WTC11 (cell line): ENCODE data around the gene PFDN5. TPM values are rescaled to one million over a fixed set of nuclear protein-coding genes. Genes with fewer than 3 reads are reported as not detected.

ENCODE experiments used
- ATAC-seq: fragments of 200-7000 bp; cut with Tn5 transposase; 2 replicates; pipeline ENCODE4 v1.10.0; 2021; ENCODE audit warnings: mild to moderate bottlenecking, moderate library complexity
- CTCF ChIA-PET: fragments of 300-600 bp; sonication (Branson Sonifier 250); formaldehyde crosslinking; loops from one replicate; lab custom pipeline; 2021; ENCODE audit warnings: antibody characterized with exemption; lab: Charles Lee
- POLR2A ChIA-PET: fragments of 350-600 bp; sonication (Branson Sonifier 250); formaldehyde crosslinking; loops from one replicate; lab custom pipeline; 2021; ENCODE audit warnings: antibody characterized with exemption; lab: Charles Lee
- DNase-seq: peaks from one replicate; pipeline ENCODE4 v3.0.0; 2021; ENCODE audit warnings: low spot score
- H3K27ac Mint-ChIP-seq: 2 replicates; pipeline ENCODE4 v1.8.0; 2021; ENCODE audit warnings: mixed read lengths
- H3K27me3 Mint-ChIP-seq: 2 replicates; pipeline ENCODE4 v1.8.0; 2021; ENCODE audit warnings: low read depth, mild to moderate bottlenecking, moderate library complexity, mixed read lengths
- H3K36me3 Mint-ChIP-seq: 2 replicates; pipeline ENCODE4 v1.8.0; 2021; ENCODE audit warnings: mixed read lengths
- H3K4me1 Mint-ChIP-seq: 2 replicates; pipeline ENCODE4 v1.8.0; 2022; ENCODE audit warnings: mixed read lengths
- H3K4me3 Mint-ChIP-seq: 2 replicates; pipeline ENCODE4 v1.8.0; 2021; ENCODE audit warnings: mild to moderate bottlenecking, moderate library complexity, mixed read lengths
- H3K9me3 Mint-ChIP-seq: 2 replicates; pipeline ENCODE4 v1.8.0; 2021; ENCODE audit warnings: mixed read lengths
- CREM ChIP-seq: sonication (generic); formaldehyde crosslinking; IDR thresholded peaks from 2 replicates; pipeline ENCODE4 v1.8.1; 2022; ENCODE audit warnings: mild to moderate bottlenecking, missing genetic modification reagents, moderate library complexity
- FOXJ3 ChIP-seq: sonication (generic); formaldehyde crosslinking; IDR thresholded peaks from 2 replicates; pipeline ENCODE4 v1.9.0; 2021; ENCODE audit warnings: missing genetic modification reagents, mild to moderate bottlenecking, borderline replicate concordance
- HMGA2 ChIP-seq: fragments of 250-450 bp; sonication (Bioruptor Pico); IDR thresholded peaks from 2 replicates; pipeline ENCODE4 v1.4.0; 2021; ENCODE audit warnings: mild to moderate bottlenecking, moderate library complexity
- MXD4 ChIP-seq: fragments of 250-450 bp; sonication (Bioruptor Pico); IDR thresholded peaks from 2 replicates; pipeline ENCODE4 v1.8.0; 2021; ENCODE audit warnings: mild to moderate bottlenecking, moderate library complexity, borderline replicate concordance
- OVOL2 ChIP-seq: fragments of 250-450 bp; sonication (Bioruptor Pico); IDR thresholded peaks from 2 replicates; pipeline ENCODE4 v1.9.0; 2021; ENCODE audit warnings: mild to moderate bottlenecking, borderline replicate concordance
- PRRX2 ChIP-seq: fragments of 250-450 bp; sonication (Bioruptor Pico); IDR thresholded peaks from 2 replicates; pipeline ENCODE4 v1.8.0; 2021; ENCODE audit warnings: mild to moderate bottlenecking
- SMAD4 ChIP-seq: sonication (generic); formaldehyde crosslinking; IDR thresholded peaks from 2 replicates; pipeline ENCODE4 v1.8.0; 2022; ENCODE audit warnings: mild to moderate bottlenecking, missing genetic modification reagents
- TP53 ChIP-seq: sonication (generic); formaldehyde crosslinking; IDR thresholded peaks from 2 replicates; pipeline ENCODE4 v1.8.1; 2023; ENCODE audit warnings: mild to moderate bottlenecking, missing genetic modification reagents
- total RNA-seq: library from RNA; stranded (reverse); gene quantifications from 3 replicates; pipeline ENCODE4 v1.2.3, GENCODE V29; 2021
- TF ChIP-seq, protein P1 (sequence below): sonication (generic); formaldehyde crosslinking; IDR thresholded peaks from 2 replicates; pipeline ENCODE4 v1.8.0; 2023; ENCODE audit warnings: missing genetic modification reagents, mild to moderate bottlenecking, borderline replicate concordance
- TF ChIP-seq, protein P2 (sequence below): sonication (generic); formaldehyde crosslinking; IDR thresholded peaks from 2 replicates; pipeline ENCODE4 v1.8.1; 2023; ENCODE audit warnings: mild to moderate bottlenecking, missing genetic modification reagents, moderate library complexity
- TF ChIP-seq, protein P3 (sequence below): sonication (generic); formaldehyde crosslinking; conservative IDR thresholded peaks from 2 replicates; pipeline ENCODE4 v1.8.1; 2023; ENCODE audit warnings: mild to moderate bottlenecking, low read depth, missing genetic modification reagents, moderate library complexity
- TF ChIP-seq, protein P4 (sequence below): sonication (generic); formaldehyde crosslinking; IDR thresholded peaks from 2 replicates; pipeline ENCODE4 v1.8.0; 2023; ENCODE audit warnings: missing genetic modification reagents
- TF ChIP-seq, protein P5 (sequence below): sonication (generic); formaldehyde crosslinking; IDR thresholded peaks from 2 replicates; pipeline ENCODE4 v1.8.1; 2023; ENCODE audit warnings: mild to moderate bottlenecking, missing genetic modification reagents
- TF ChIP-seq, protein P6 (sequence below): fragments of 250-450 bp; sonication (Bioruptor Pico); IDR thresholded peaks from 2 replicates; pipeline ENCODE4 v1.9.0; 2021; ENCODE audit warnings: moderate library complexity, mild to moderate bottlenecking, inconsistent platforms, borderline replicate concordance

PFDN5 gene
- total RNA-seq, 1 experiment from 2014 or later: 263 TPM

DNA sequence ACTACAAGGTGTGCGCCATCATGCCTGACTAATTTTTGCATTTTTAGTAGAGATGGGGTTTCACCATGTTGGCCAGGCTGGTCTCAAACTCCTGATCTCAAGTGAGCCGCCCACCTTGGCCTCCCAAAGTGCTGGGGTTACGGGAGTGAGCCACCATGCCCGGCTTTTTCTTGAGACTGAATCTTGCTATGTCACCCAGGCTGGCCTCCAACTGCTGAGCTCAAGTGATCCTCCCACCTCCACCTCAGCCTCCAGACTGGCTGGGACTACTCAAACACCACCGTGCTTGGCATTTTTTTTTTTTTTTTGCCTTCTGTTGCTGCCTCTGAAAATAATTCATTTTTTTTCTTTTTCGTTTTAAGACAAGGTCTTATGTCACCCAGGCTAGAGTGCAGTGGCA, 35.5 kb upstream of the PFDN5 start (continued):
- TF ChIP-seq, protein P1, sequence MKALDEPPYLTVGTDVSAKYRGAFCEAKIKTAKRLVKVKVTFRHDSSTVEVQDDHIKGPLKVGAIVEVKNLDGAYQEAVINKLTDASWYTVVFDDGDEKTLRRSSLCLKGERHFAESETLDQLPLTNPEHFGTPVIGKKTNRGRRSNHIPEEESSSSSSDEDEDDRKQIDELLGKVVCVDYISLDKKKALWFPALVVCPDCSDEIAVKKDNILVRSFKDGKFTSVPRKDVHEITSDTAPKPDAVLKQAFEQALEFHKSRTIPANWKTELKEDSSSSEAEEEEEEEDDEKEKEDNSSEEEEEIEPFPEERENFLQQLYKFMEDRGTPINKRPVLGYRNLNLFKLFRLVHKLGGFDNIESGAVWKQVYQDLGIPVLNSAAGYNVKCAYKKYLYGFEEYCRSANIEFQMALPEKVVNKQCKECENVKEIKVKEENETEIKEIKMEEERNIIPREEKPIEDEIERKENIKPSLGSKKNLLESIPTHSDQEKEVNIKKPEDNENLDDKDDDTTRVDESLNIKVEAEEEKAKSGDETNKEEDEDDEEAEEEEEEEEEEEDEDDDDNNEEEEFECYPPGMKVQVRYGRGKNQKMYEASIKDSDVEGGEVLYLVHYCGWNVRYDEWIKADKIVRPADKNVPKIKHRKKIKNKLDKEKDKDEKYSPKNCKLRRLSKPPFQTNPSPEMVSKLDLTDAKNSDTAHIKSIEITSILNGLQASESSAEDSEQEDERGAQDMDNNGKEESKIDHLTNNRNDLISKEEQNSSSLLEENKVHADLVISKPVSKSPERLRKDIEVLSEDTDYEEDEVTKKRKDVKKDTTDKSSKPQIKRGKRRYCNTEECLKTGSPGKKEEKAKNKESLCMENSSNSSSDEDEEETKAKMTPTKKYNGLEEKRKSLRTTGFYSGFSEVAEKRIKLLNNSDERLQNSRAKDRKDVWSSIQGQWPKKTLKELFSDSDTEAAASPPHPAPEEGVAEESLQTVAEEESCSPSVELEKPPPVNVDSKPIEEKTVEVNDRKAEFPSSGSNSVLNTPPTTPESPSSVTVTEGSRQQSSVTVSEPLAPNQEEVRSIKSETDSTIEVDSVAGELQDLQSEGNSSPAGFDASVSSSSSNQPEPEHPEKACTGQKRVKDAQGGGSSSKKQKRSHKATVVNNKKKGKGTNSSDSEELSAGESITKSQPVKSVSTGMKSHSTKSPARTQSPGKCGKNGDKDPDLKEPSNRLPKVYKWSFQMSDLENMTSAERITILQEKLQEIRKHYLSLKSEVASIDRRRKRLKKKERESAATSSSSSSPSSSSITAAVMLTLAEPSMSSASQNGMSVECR (CRISPR knock-in tag): no peak
- TF ChIP-seq HMGA2 (CRISPR knock-in tag): no peak
- TF ChIP-seq, all 79 proteins: peak for 0

DNA sequence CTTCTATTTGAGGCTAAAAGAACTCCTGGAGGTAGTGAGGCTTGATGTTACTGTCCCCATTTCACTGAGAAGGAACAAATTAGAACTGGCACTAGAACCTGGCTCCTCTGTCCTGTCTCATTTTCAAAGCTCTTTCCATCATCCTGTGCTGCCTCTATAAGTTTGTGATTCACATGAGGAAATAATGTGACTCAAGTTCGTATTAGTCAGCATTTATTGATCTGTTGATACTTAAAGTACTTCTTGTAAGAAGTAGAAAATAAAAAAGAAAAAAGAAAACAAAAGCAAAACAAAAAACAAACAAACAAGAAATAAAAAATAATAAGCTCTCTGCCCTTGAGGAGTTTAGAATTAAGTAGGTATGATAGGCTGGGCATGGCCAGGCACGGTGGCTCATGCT, 29.6 kb upstream of the PFDN5 start:
- Mint-ChIP-seq H3K4me3 (no peak overlapping the region), H3K4me1 (peaks cover 25% of the 10 kb centered on the region)

More for the DNA sequence above, 29.6 kb upstream of the PFDN5 start:
- ChIA-PET POLR2A (interaction anchor here (0.7 kb wide), 2 partner anchors 117 to 623 kb away, joined by 3 to 5 read pairs; no protein-coding TSS in a partner anchor), CTCF (interaction anchor here (0.6 to 11.3 kb wide), 6 partner anchors 24 to 1589 kb away, joined by 3 to 333 read pairs (median 5); partner anchors contain the start of genes ITGB7 and PFDN5)
- TF ChIP-seq, protein P2, sequence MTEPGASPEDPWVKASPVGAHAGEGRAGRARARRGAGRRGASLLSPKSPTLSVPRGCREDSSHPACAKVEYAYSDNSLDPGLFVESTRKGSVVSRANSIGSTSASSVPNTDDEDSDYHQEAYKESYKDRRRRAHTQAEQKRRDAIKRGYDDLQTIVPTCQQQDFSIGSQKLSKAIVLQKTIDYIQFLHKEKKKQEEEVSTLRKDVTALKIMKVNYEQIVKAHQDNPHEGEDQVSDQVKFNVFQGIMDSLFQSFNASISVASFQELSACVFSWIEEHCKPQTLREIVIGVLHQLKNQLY (CRISPR knock-in tag): no peak
- TF ChIP-seq, protein P3, sequence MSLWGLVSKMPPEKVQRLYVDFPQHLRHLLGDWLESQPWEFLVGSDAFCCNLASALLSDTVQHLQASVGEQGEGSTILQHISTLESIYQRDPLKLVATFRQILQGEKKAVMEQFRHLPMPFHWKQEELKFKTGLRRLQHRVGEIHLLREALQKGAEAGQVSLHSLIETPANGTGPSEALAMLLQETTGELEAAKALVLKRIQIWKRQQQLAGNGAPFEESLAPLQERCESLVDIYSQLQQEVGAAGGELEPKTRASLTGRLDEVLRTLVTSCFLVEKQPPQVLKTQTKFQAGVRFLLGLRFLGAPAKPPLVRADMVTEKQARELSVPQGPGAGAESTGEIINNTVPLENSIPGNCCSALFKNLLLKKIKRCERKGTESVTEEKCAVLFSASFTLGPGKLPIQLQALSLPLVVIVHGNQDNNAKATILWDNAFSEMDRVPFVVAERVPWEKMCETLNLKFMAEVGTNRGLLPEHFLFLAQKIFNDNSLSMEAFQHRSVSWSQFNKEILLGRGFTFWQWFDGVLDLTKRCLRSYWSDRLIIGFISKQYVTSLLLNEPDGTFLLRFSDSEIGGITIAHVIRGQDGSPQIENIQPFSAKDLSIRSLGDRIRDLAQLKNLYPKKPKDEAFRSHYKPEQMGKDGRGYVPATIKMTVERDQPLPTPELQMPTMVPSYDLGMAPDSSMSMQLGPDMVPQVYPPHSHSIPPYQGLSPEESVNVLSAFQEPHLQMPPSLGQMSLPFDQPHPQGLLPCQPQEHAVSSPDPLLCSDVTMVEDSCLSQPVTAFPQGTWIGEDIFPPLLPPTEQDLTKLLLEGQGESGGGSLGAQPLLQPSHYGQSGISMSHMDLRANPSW (CRISPR knock-in tag): no peak
- TF ChIP-seq, protein P4, sequence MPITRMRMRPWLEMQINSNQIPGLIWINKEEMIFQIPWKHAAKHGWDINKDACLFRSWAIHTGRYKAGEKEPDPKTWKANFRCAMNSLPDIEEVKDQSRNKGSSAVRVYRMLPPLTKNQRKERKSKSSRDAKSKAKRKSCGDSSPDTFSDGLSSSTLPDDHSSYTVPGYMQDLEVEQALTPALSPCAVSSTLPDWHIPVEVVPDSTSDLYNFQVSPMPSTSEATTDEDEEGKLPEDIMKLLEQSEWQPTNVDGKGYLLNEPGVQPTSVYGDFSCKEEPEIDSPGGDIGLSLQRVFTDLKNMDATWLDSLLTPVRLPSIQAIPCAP (CRISPR knock-in tag): no peak
- TF ChIP-seq MXD4: no peak
- TF ChIP-seq PRRX2: no peak
- no peak for TF ChIP-seq OVOL2 (CRISPR knock-in tag)
- TF ChIP-seq, protein P5, sequence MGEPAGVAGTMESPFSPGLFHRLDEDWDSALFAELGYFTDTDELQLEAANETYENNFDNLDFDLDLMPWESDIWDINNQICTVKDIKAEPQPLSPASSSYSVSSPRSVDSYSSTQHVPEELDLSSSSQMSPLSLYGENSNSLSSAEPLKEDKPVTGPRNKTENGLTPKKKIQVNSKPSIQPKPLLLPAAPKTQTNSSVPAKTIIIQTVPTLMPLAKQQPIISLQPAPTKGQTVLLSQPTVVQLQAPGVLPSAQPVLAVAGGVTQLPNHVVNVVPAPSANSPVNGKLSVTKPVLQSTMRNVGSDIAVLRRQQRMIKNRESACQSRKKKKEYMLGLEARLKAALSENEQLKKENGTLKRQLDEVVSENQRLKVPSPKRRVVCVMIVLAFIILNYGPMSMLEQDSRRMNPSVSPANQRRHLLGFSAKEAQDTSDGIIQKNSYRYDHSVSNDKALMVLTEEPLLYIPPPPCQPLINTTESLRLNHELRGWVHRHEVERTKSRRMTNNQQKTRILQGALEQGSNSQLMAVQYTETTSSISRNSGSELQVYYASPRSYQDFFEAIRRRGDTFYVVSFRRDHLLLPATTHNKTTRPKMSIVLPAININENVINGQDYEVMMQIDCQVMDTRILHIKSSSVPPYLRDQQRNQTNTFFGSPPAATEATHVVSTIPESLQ (CRISPR knock-in tag): no peak
- no peak for TF ChIP-seq TP53
- no peak for TF ChIP-seq CREM (CRISPR knock-in tag)
- TF ChIP-seq SMAD4 (CRISPR knock-in tag): no peak
- TF ChIP-seq, protein P6, sequence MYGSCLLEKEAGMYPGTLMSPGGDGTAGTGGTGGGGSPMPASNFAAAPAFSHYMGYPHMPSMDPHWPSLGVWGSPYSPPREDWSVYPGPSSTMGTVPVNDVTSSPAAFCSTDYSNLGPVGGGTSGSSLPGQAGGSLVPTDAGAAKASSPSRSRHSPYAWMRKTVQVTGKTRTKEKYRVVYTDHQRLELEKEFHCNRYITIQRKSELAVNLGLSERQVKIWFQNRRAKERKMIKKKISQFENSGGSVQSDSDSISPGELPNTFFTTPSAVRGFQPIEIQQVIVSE (CRISPR knock-in tag): no peak
- no peak for TF ChIP-seq FOXJ3 (CRISPR knock-in tag)
- ATAC-seq: no peak
- no peak for DNase-seq
- Mint-ChIP-seq H3K36me3 (peaks cover 12% of the 10 kb centered on the region), H3K27me3 (no peaks in the 10 kb centered on the region; the same call in 1 of the 2 replicates), H3K9me3 (no peaks in the 10 kb centered on the region), H3K27ac (no peak overlapping the region)
